ENCODE results near the gene FRK.
"Not testable (repeated sequence)": the region's sequence is repeated elsewhere in the genome, so short reads cannot be mapped to it uniquely, and the experiment has no call there.

Gene FRK

GRCh38 chr6:115986026-115986425, 74.7 kb downstream of the FRK start:
- H3K36me3 ChIP-seq: no peaks in the 10 kb centered on the region
- H3K4me1 ChIP-seq: no peaks in the 10 kb centered on the region
- H3K27ac ChIP-seq: no peak overlapping the region
- no peaks in the 10 kb centered on the region for H4K20me1 ChIP-seq
- no peaks in the 10 kb centered on the region for H3K27me3 ChIP-seq
- no peak overlapping the region for H3K9ac ChIP-seq
- H3K9me3 ChIP-seq (replicated peaks in 1 of 11): peaks cover 0 to 8% (median 5%) of the 10 kb centered on the region in 11 experiments; a peak in 7 of 22 replicates
- TF ChIP-seq Cebpa-rat (IDR thresholded peaks at IDR 0.05): no peak
- no peak overlapping the region for H3K4me2 ChIP-seq
- no peak overlapping the region for H3K4me3 ChIP-seq

- Histone ChIP-seq H3K9me3 (replicated peaks in 1 of 11) (no peaks in the 10 kb centered on the region), H3K27ac (no peak overlapping the region), H4K20me1 (no peaks in the 10 kb centered on the region), H3K36me3 (no peaks in the 10 kb centered on the region), H3K9ac (no peak overlapping the region), H3K4me1 (no peaks in the 10 kb centered on the region), H3K27me3 (no peaks in the 10 kb centered on the region), H3K4me3 (no peak overlapping the region), H3K4me2 (no peak overlapping the region)
- no peak for TF ChIP-seq Cebpa-rat (IDR thresholded peaks at IDR 0.05)
Observed at GRCh38 chr6:115984809-115985208, 75.9 kb downstream of the FRK start.

DNA sequence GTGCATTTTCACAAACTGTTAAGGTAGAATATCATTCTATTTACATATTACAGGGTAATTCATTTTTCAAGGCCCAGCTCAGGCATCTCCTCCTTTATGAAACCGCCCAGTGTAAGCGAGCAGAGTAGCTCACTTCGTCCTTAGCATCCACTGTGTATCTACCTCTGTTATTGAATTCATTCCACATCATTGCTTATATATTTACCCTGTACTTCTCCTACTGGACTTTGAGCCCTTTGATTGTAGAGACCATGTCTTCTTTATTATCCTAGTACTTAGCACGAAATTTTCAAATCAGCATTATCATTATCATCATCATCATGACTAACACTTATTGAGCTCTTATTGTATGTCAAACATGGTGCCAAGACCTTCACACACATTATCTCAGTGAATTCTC, 76.7 kb downstream of the FRK start:
- Histone ChIP-seq H3K27ac (no peak overlapping the region), H3K9me3 (replicated peaks in 1 of 11) (no peaks in the 10 kb centered on the region), H3K9ac (no peak overlapping the region), H3K4me2 (no peak overlapping the region), H3K4me3 (no peak overlapping the region), H4K20me1 (no peaks in the 10 kb centered on the region), H3K36me3 (no peaks in the 10 kb centered on the region), H3K27me3 (no peaks in the 10 kb centered on the region), H3K4me1 (no peaks in the 10 kb centered on the region)
- no peak for TF ChIP-seq Cebpa-rat (IDR thresholded peaks at IDR 0.05)

DNA sequence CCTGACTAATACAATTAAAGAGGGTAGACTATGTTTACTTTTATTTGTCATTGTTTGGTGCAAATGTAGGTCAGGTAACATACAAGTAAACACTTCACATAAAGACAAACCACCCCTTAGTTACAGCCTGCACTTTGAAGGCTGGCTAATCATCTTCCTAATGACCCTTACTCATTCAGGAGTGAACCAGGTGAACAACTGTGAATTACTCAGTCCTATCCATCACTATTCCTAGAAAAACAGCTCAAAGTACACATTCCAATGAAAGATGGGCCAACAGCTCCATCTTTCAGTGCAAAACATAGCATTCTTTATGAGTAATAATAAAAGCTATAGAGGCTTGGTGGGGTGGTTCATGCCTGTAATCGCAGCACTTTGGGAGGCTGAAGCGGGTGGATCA, 78.2 kb downstream of the FRK start:
- Histone ChIP-seq H4K20me1 (no peaks in the 10 kb centered on the region), H3K36me3 (no peaks in the 10 kb centered on the region)
- TF ChIP-seq Cebpa-rat (IDR thresholded peaks at IDR 0.05): no peak

GRCh38 chr6:115977220-115977619, 83.5 kb downstream of the FRK start:
- no peak overlapping the region for H3K4me3 ChIP-seq
- H3K27me3 ChIP-seq: no peaks in the 10 kb centered on the region
- H3K27ac ChIP-seq: no peak overlapping the region
- no peaks in the 10 kb centered on the region for H4K20me1 ChIP-seq
- TF ChIP-seq Cebpa-rat (IDR thresholded peaks at IDR 0.05): no peak
- no peaks in the 10 kb centered on the region for H3K4me1 ChIP-seq
- H3K36me3 ChIP-seq: no peaks in the 10 kb centered on the region
- no peak overlapping the region for H3K4me2 ChIP-seq
- no peak overlapping the region for H3K9ac ChIP-seq
- no peaks in the 10 kb centered on the region for H3K9me3 ChIP-seq (replicated peaks in 1 of 11)

More for the DNA sequence above, 78.2 kb downstream of the FRK start:
- H3K4me1 ChIP-seq: no peaks in the 10 kb centered on the region
- no peak overlapping the region for H3K4me2 ChIP-seq
- no peak overlapping the region for H3K27ac ChIP-seq
- no peaks in the 10 kb centered on the region for H3K9me3 ChIP-seq (replicated peaks in 1 of 11)
- no peak overlapping the region for H3K4me3 ChIP-seq
- H3K9ac ChIP-seq: no peak overlapping the region
- H3K27me3 ChIP-seq: no peaks in the 10 kb centered on the region

DNA sequence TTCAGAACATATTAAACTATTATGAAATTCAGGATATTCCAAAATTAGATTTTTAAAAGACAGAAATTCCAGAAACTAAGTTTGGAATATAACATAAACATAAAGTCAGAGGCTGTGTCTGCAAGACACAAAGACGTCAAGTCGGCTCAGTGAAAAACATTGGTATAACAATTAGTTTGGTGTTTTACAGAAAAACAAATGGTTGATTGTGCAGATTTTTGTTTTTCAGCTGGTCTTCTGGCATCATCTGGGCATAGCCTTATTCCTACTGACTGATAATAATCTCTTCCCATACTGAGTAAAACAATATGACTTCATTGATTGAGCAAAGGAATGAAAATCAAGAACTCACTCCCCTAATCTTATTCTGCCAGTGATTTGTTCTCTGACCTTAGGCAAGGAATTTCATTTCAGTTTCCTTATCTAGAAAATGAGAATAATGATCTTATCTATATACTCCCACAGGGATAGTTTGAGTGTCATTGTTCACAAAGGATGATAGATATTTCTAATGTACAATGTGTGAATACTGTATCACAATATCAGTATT, 84.3 kb downstream of the FRK start:
- Histone ChIP-seq H3K4me1 (no peaks in the 10 kb centered on the region), H4K20me1 (no peaks in the 10 kb centered on the region), H3K4me2 (no peak overlapping the region), H3K27me3 (no peaks in the 10 kb centered on the region), H3K4me3 (no peak overlapping the region), H3K9me3 (replicated peaks in 1 of 11) (no peaks in the 10 kb centered on the region), H3K27ac (no peak overlapping the region), H3K36me3 (no peaks in the 10 kb centered on the region), H3K9ac (no peak overlapping the region)
- no peak for TF ChIP-seq Cebpa-rat (IDR thresholded peaks at IDR 0.05)

GRCh38 chr6:115972679-115973078, 88.0 kb downstream of the FRK start:
- no peaks in the 10 kb centered on the region for H4K20me1 ChIP-seq
- peaks cover 0 to 7% (median 0%) of the 10 kb centered on the region in 10 experiments; a peak in 1 of 20 replicates for H3K4me1 ChIP-seq
- no peaks in the 10 kb centered on the region for H3K36me3 ChIP-seq
- no peak overlapping the region for H3K9ac ChIP-seq
- H3K4me3 ChIP-seq: no peak overlapping the region
- H3K4me2 ChIP-seq: no peak overlapping the region
- no peak for TF ChIP-seq Cebpa-rat (IDR thresholded peaks at IDR 0.05)
- no peaks in the 10 kb centered on the region for H3K9me3 ChIP-seq (replicated peaks in 1 of 11)
- H3K27ac ChIP-seq: no peak overlapping the region
- no peaks in the 10 kb centered on the region for H3K27me3 ChIP-seq

- no peak for TF ChIP-seq Cebpa-rat (IDR thresholded peaks at IDR 0.05)
- Histone ChIP-seq H3K36me3 (no peaks in the 10 kb centered on the region), H3K4me1 (peaks cover 0 to 7% (median 0%) of the 10 kb centered on the region in 10 experiments; a peak in 1 of 20 replicates), H3K4me3 (no peak overlapping the region), H4K20me1 (no peaks in the 10 kb centered on the region), H3K4me2 (no peak overlapping the region), H3K27ac (no peak overlapping the region), H3K9me3 (replicated peaks in 1 of 11) (no peaks in the 10 kb centered on the region), H3K9ac (no peak overlapping the region), H3K27me3 (no peaks in the 10 kb centered on the region)
Observed at GRCh38 chr6:115971785-115972184, 88.9 kb downstream of the FRK start.

DNA sequence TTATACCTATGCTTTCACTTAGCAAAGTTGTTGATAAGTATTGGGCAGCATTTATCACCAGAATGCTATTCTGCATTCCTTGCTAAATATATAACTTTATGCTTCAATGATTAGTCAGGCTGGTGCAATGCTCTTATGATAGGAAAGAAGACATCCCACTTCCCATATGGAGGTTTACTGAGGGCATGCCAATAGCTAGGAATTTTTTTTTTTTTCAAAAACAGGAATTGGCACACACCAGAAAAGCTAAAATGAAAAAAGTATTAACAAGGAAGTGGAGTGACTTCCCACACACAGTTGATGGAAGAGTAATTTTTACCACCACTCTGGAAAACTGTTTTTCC, 90.8 kb downstream of the FRK start:
- H3K4me2 ChIP-seq: no peak overlapping the region
- no peaks in the 10 kb centered on the region for H3K9me3 ChIP-seq (replicated peaks in 1 of 11)
- no peaks in the 10 kb centered on the region for H4K20me1 ChIP-seq

DNA sequence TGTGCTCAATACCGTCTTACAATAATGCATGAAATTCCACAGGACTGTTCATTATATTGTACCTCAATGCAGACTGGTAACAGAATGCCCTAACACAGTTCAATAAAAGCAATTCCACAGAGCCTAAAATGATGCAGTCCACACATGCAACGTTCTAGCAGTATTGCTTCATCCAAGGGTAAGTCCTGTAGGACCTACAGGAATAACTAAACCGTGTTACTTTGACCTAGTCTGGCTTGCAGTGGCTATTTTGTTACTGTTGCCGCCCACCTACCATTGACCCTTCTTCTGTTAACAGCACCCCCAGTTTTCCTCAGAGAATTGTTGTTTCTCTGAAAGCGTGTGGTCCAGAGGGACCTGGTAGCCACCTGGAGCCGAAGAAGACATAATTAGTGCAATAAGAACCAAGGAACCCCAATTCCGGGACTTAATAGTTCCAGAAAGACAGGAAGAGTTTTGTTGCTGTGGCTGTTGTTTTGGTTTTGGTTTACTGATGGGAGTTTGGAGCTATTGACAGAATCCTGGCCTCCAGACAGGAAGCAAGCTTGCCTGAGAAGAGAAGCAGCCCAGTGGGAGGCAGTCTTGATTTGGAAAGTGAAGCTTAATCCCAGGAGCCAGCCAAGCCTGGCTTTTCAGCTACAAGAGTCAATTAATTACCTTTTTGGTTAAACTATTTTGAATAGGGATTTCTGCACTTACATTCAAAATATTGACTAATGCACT, 91.3 kb downstream of the FRK start:
- Histone ChIP-seq H3K9ac (no peak overlapping the region), H3K27me3 (no peaks in the 10 kb centered on the region), H3K4me3 (no peak overlapping the region), H3K4me1 (peaks cover 0 to 7% (median 0%) of the 10 kb centered on the region in 10 experiments; a peak in 1 of 20 replicates), H4K20me1 (no peaks in the 10 kb centered on the region), H3K9me3 (replicated peaks in 1 of 11) (no peaks in the 10 kb centered on the region), H3K36me3 (no peaks in the 10 kb centered on the region), H3K4me2 (no peak overlapping the region), H3K27ac (no peak overlapping the region)
- TF ChIP-seq Cebpa-rat (IDR thresholded peaks at IDR 0.05): no peak; a peak in 1 of 22 replicates

More for the DNA sequence above, 90.8 kb downstream of the FRK start:
- H3K9ac ChIP-seq: no peak overlapping the region
- no peaks in the 10 kb centered on the region for H3K36me3 ChIP-seq
- H3K27me3 ChIP-seq: no peaks in the 10 kb centered on the region
- TF ChIP-seq Cebpa-rat (IDR thresholded peaks at IDR 0.05): no peak
- no peak overlapping the region for H3K27ac ChIP-seq
- no peak overlapping the region for H3K4me3 ChIP-seq
- H3K4me1 ChIP-seq: peaks cover 0 to 7% (median 0%) of the 10 kb centered on the region in 10 experiments; a peak in 1 of 20 replicates

- H3K27me3 ChIP-seq; H3K9me3 ChIP-seq (replicated peaks in 1 of 11); H3K27ac ChIP-seq; H4K20me1 ChIP-seq; H3K4me3 ChIP-seq; H3K9ac ChIP-seq; H3K4me2 ChIP-seq; H3K4me1 ChIP-seq; H3K36me3 ChIP-seq: not testable (repeated sequence)
Observed at GRCh38 chr6:115960286-115960685, 100.4 kb downstream of the FRK start.
